Heart right ventricle (tissue), 16 donors: ENCODE results near the gene SLC29A3. TPM values are rescaled to one million over a fixed set of nuclear protein-coding genes. Genes with fewer than 3 reads are reported as not detected.

Source experiments
- ATAC-seq, 8 donors: fragments of 200-7000 bp; cut with Tn5 transposase; one replicate each; pipeline ENCODE4 v1.9.1; 2020; ENCODE audit warnings: mild to moderate bottlenecking in 8 of 8, moderate library complexity in 8 of 8, moderate number of reproducible peaks in 1 of 8
- DNase-seq, 2 donors: peaks; one replicate each; pipeline ENCODE4 v3.0.0-alpha.2; 2020
- H3K27ac ChIP-seq, 10 donors: fragments of 200-600 bp; sonication (generic) in 2 of 10; one replicate each; pipeline versions ENCODE4 v1.5.0 to v1.8.0; 2020 to 2022; ENCODE audit warnings: mild to moderate bottlenecking in 3 of 10
- H3K27me3 ChIP-seq, 7 donors: fragments of 200-600 bp; one replicate each; pipeline ENCODE4 v1.8.0; 2021 to 2022; ENCODE audit warnings: mild to moderate bottlenecking in 2 of 7
- H3K36me3 ChIP-seq, 9 donors: fragments of 200-600 bp; sonication (generic) in 1 of 9; one replicate each; pipeline versions ENCODE4 v1.5.0 to v1.8.0; 2020 to 2022; ENCODE audit warnings: mild to moderate bottlenecking in 2 of 9
- H3K4me1 ChIP-seq, 9 donors: fragments of 200-600 bp; sonication (generic) in 1 of 9; one replicate each; pipeline versions ENCODE4 v1.5.0 to v1.8.0; 2020 to 2022; ENCODE audit warnings: mild to moderate bottlenecking in 4 of 9
- H3K4me3 ChIP-seq, 10 donors: fragments of 200-600 bp; sonication (generic) in 2 of 10; one replicate each; pipeline versions ENCODE4 v1.5.0 to v1.8.0; 2020 to 2022; ENCODE audit warnings: mild to moderate bottlenecking in 7 of 10, moderate library complexity in 2 of 10
- H3K9me3 ChIP-seq, 11 donors: fragments of 200-600 bp in 10 of 11; sonication (generic) in 2 of 11; one replicate each; pipeline versions ENCODE4 v1.5.0 to v1.8.0; 2013 to 2022; ENCODE audit warnings: mild to moderate bottlenecking in 2 of 11, control low read depth in 1 of 11, moderate library complexity in 1 of 11
- WGBS, 2 donors: extraction: QIAGEN DNeasy Blood & Tissue Kit; methylation state at CpG; one replicate each; pipeline ENCODE4 v1.1.7; 2013; ENCODE audit warnings: inconsistent platforms in 1 of 2; 5-methylcytosine and 5-hydroxymethylcytosine counted together
- intact Hi-C, 10 donors: fragments of 100-400 bp; cut with DNase I; formaldehyde crosslinking; loops; one replicate each; pipeline versions ENCODE4 v1.11.1 to v1.14.2; 2022
- polyA plus RNA-seq, 2 donors: library from polyadenylated mRNA; stranded (reverse); fragments of 200-250 nt; gene quantifications; one replicate each; pipeline ENCODE4 v1.2.3, GENCODE V29; 2013
- total RNA-seq, 10 donors: library from RNA; stranded (reverse); fragmentation: NEBNext Ultra II Directional in 3 of 10; extraction: Animal tissue kit (Norgen Biotek cat#: 25700) in 3 of 10; gene quantifications; one replicate each; pipeline versions ENCODE4 v1.2.1 to v1.2.4, GENCODE V29; 2021 to 2023
- TF ChIP-seq, protein P1 (sequence below), 9 donors: fragments of 200-600 bp; sonication (generic) in 2 of 9; IDR thresholded peaks; one replicate each; pipeline versions ENCODE4 v1.5.0 to v1.8.0; 2021 to 2022; ENCODE audit warnings: antibody characterized with exemption in 9 of 9, mild to moderate bottlenecking in 5 of 9, moderate library complexity in 1 of 9
- donor health status: Arrhythmogenic right ventricular cardiomyopathy.
- donor health status: ischemic (EF 13 %, LVEDD 7.1; RV severe dilation, severe dysfunction).
- donor health status: healthy with polysubstance abuse.
- donor health status: DM: no; HTN: yes; CAD: no.
- donor health status: DM: no; HTN: no; CAD: no.
- donor health status: ischemic (EF 25% LVEDD 6.9; RV normal size, moderate dysfunction).
- donor health status: ischemic (EF 25% LVEDD 5.7; RV mildly dilated, moderate dysfunction).
- donor health status: healthy.
- donor health status: DM: yes; HTN: yes; CAD: no.
- donor health status: Ischemic cardiomyopathy.
- donor health status: ischemic (EF 35%, LVEDD 5.7; RV mildly dilated, moderate dysfunction).
- donor health status: nonischemic (EF 11% LVEDD 7.7; RV severe dilation, severe dysfunction).
- donor health status: DM: yes; HTN: yes; CAD: no.
- donor health status: PGD.
- donor health status: ischemic (EF 29% LVEDD 5.4; RV normal size, mild dysfunction).
- donor health status: nonischemic (EF 23%, LVEDD 6.1; RV moderate dilation, normal function).

SLC29A3 gene
- total and polyA plus RNA-seq, 12 donors = 0.89 to 3.5 (median 1.2) TPM

GRCh38 chr10:71319800-71320392 is 837 bp downstream of the SLC29A3 start:
- 59 to 60% methylated on average over 8 of the region's 8 CpGs for WGBS, 2 donors
- Histone ChIP-seq H3K27ac (peak overlapping the region in 7 of 10 donors; percentile 56 to 86 (median 77)), H3K4me1 (peaks cover 0 to 27% (median 9%) of the 10 kb centered on the region in 9 donors), H3K9me3 (no peaks in the 10 kb centered on the region), H3K4me3 (peak overlapping the region; percentile 54 to 84 (median 68)), H3K27me3 (no peaks in the 10 kb centered on the region), H3K36me3 (peaks cover 0 to 22% (median 0%) of the 10 kb centered on the region in 9 donors)
- no peak for DNase-seq
- intact Hi-C loops = loop anchor here (1.0 to 10.0 kb wide), 23 partner anchors 52 to 577 kb away; partner anchors contain the start of gene CDH23 (in 1 of the 10)
- peak in 1 of 8 donors; percentile 25 for ATAC-seq
- TF ChIP-seq, protein P1, sequence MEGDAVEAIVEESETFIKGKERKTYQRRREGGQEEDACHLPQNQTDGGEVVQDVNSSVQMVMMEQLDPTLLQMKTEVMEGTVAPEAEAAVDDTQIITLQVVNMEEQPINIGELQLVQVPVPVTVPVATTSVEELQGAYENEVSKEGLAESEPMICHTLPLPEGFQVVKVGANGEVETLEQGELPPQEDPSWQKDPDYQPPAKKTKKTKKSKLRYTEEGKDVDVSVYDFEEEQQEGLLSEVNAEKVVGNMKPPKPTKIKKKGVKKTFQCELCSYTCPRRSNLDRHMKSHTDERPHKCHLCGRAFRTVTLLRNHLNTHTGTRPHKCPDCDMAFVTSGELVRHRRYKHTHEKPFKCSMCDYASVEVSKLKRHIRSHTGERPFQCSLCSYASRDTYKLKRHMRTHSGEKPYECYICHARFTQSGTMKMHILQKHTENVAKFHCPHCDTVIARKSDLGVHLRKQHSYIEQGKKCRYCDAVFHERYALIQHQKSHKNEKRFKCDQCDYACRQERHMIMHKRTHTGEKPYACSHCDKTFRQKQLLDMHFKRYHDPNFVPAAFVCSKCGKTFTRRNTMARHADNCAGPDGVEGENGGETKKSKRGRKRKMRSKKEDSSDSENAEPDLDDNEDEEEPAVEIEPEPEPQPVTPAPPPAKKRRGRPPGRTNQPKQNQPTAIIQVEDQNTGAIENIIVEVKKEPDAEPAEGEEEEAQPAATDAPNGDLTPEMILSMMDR (IDR thresholded peaks at IDR 0.05) = peak in 1 of 9 donors; percentile 2

GRCh38 chr10:71320592-71320991 is 1.5 kb downstream of the SLC29A3 start:
- Histone ChIP-seq H3K27me3 (no peaks in the 10 kb centered on the region), H3K9me3 (no peaks in the 10 kb centered on the region), H3K36me3 (peaks cover 0 to 27% (median 0%) of the 10 kb centered on the region in 9 donors), H3K27ac (no peak overlapping the region), H3K4me1 (peaks cover 0 to 27% (median 9%) of the 10 kb centered on the region in 9 donors), H3K4me3 (no peak overlapping the region)
- WGBS, 2 donors = 89 to 91% methylated on average over 5 of the region's 5 CpGs
- TF ChIP-seq, protein P1 (IDR thresholded peaks at IDR 0.05) = no peak
- intact Hi-C loops = loop anchor here in 5 of 10 donors (5.0 to 10.0 kb wide), 6 partner anchors 52 to 284 kb away; no protein-coding TSS in a partner anchor
- no peak for ATAC-seq
- no peak for DNase-seq

DNA sequence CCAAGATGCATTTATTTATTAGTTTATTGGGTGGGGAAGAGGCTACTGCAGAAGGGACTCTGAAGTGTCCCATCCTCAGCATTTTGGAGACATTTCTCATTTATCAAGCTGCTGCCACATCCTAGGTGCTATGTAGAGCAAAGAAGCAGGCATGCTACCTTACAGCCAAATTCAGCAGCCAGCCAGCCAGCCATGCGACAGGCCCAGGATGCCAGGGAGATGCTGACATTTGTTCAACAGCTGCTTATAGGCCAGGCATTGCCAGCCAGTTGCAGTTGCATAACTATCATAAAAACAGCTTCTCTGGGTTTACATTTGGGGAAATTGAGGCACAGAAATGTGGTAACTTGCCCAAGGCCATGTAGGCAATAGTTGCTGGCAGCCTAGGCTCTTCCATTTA is 2.3 kb downstream of the SLC29A3 start:
- ATAC-seq (no peak), DNase-seq (no peak)
- intact Hi-C loops = loop anchor here in 5 of 10 donors (5.0 to 10.0 kb wide), 6 partner anchors 51 to 283 kb away; no protein-coding TSS in a partner anchor
- Histone ChIP-seq H3K27me3 (no peaks in the 10 kb centered on the region), H3K4me1 (peaks cover 0 to 19% (median 9%) of the 10 kb centered on the region in 9 donors), H3K27ac (no peak overlapping the region), H3K36me3 (peaks cover 0 to 35% (median 0%) of the 10 kb centered on the region in 9 donors), H3K4me3 (no peak overlapping the region), H3K9me3 (no peaks in the 10 kb centered on the region)
- TF ChIP-seq, protein P1 (IDR thresholded peaks at IDR 0.05) = no peak
- WGBS, 2 donors = 90 to 92% methylated on average over 1 of the region's 1 CpG

GRCh38 chr10:71323407-71323806 is 4.3 kb downstream of the SLC29A3 start:
- H3K36me3 ChIP-seq = peaks cover 0 to 49% (median 0%) of the 10 kb centered on the region in 9 donors

More at GRCh38 chr10:71323407-71323806, 4.3 kb downstream of the SLC29A3 start:
- H3K27ac ChIP-seq = no peak overlapping the region
- WGBS, 2 donors = 89 to 91% methylated on average over 4 of the region's 4 CpGs
- TF ChIP-seq, protein P1 (IDR thresholded peaks at IDR 0.05) = no peak
- DNase-seq (no peak), ATAC-seq (no peak)
- intact Hi-C loops = loop anchor here in 5 of 10 donors (5.0 to 10.0 kb wide), 6 partner anchors 49 to 281 kb away; no protein-coding TSS in a partner anchor
- no peaks in the 10 kb centered on the region for H3K27me3 ChIP-seq
- H3K9me3 ChIP-seq = no peaks in the 10 kb centered on the region
- H3K4me3 ChIP-seq = no peak overlapping the region
- H3K4me1 ChIP-seq = peaks cover 0 to 16% (median 9%) of the 10 kb centered on the region in 9 donors
